Measurements from ENCODE around the gene RAD54L2. TPM values are rescaled to one million over a fixed set of nuclear protein-coding genes. Genes with fewer than 3 reads are reported as not detected.
"Not testable (repeated sequence)": the region's sequence is repeated elsewhere in the genome, so short reads cannot be mapped to it uniquely, and the experiment has no call there.

The RAD54L2 gene
- total RNA-seq, 4 donors from 2014 or later: 17.6 to 37.6 (median 24.1) TPM

GRCh38 chr3:51547274-51547673 lies 8.8 kb downstream of the RAD54L2 start:
- no peak for ATAC-seq (ENCODE audit: low FRiP score)
- TF ChIP-seq, protein P1, sequence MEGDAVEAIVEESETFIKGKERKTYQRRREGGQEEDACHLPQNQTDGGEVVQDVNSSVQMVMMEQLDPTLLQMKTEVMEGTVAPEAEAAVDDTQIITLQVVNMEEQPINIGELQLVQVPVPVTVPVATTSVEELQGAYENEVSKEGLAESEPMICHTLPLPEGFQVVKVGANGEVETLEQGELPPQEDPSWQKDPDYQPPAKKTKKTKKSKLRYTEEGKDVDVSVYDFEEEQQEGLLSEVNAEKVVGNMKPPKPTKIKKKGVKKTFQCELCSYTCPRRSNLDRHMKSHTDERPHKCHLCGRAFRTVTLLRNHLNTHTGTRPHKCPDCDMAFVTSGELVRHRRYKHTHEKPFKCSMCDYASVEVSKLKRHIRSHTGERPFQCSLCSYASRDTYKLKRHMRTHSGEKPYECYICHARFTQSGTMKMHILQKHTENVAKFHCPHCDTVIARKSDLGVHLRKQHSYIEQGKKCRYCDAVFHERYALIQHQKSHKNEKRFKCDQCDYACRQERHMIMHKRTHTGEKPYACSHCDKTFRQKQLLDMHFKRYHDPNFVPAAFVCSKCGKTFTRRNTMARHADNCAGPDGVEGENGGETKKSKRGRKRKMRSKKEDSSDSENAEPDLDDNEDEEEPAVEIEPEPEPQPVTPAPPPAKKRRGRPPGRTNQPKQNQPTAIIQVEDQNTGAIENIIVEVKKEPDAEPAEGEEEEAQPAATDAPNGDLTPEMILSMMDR (IDR thresholded peaks at IDR 0.05): no peak
- DNase-seq (ENCODE audit: low spot score): no peak

GRCh38 chr3:51549311-51549710 lies 10.8 kb downstream of the RAD54L2 start:
- DNase-seq (ENCODE audit: low spot score) (no peak), ATAC-seq (ENCODE audit: low FRiP score) (no peak)
- TF ChIP-seq, protein P1 (IDR thresholded peaks at IDR 0.05): no peak

GRCh38 chr3:51550080-51550819 lies 11.7 kb downstream of the RAD54L2 start:
- no peak for DNase-seq (ENCODE audit: low spot score)
- TF ChIP-seq, protein P1 (IDR thresholded peaks at IDR 0.05): no peak
- ATAC-seq (ENCODE audit: low FRiP score): no peak

GRCh38 chr3:51557993-51558392 lies 19.5 kb downstream of the RAD54L2 start:
- TF ChIP-seq, protein P1 (IDR thresholded peaks at IDR 0.05): no peak
- no peak for ATAC-seq (ENCODE audit: low FRiP score)
- no peak for DNase-seq (ENCODE audit: low spot score)

GRCh38 chr3:51559411-51559888 lies 20.9 kb downstream of the RAD54L2 start:
- ATAC-seq (ENCODE audit: low FRiP score) (peak; percentile 41), DNase-seq (ENCODE audit: low spot score) (no peak)
- TF ChIP-seq, protein P1 (IDR thresholded peaks at IDR 0.05): no peak

DNA sequence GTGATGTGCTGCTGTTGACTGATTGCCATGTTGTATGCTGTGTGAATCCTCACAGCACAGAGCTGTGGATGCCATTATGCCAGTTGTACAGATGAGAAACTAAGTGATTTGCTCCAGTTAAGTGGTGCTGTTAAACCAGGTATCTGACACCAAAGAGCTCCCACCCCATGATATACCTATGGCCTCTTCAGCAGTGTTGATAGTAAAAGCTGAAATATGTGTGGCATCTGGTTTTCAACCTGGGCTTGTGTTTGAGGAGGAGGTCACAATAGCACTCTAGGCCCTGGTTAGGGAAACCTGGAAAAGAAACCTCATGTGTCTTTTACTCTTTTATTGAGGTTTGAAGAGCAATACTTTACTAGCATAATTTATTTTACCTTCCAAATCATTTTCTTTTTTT lies 21.4 kb downstream of the RAD54L2 start:
- DNase-seq (ENCODE audit: low spot score) (no peak), ATAC-seq (ENCODE audit: low FRiP score) (no peak)
- TF ChIP-seq, protein P1 (IDR thresholded peaks at IDR 0.05): no peak

GRCh38 chr3:51562403-51562802 lies 23.9 kb downstream of the RAD54L2 start:
- DNase-seq (ENCODE audit: low spot score): not testable (repeated sequence)

More at GRCh38 chr3:51562403-51562802, 23.9 kb downstream of the RAD54L2 start:
- not testable (repeated sequence) for ATAC-seq (ENCODE audit: low FRiP score)
